GM19025 (cell line): ENCODE results near the gene VGLL4.
"Not testable (repeated sequence)": the region's sequence is repeated elsewhere in the genome, so short reads cannot be mapped to it uniquely, and the experiment has no call there.

Source experiments
- ATAC-seq: cut with Tn5 transposase; IDR thresholded peaks from one replicate; pipeline ENCODE4 v1.9.1; 2021; ENCODE audit warnings: mild to moderate bottlenecking, low read depth, moderate library complexity; ENCODE audit not compliant: unreplicated experiment

VGLL4 gene, protein sequence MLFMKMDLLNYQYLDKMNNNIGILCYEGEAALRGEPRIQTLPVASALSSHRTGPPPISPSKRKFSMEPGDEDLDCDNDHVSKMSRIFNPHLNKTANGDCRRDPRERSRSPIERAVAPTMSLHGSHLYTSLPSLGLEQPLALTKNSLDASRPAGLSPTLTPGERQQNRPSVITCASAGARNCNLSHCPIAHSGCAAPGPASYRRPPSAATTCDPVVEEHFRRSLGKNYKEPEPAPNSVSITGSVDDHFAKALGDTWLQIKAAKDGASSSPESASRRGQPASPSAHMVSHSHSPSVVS

DNA sequence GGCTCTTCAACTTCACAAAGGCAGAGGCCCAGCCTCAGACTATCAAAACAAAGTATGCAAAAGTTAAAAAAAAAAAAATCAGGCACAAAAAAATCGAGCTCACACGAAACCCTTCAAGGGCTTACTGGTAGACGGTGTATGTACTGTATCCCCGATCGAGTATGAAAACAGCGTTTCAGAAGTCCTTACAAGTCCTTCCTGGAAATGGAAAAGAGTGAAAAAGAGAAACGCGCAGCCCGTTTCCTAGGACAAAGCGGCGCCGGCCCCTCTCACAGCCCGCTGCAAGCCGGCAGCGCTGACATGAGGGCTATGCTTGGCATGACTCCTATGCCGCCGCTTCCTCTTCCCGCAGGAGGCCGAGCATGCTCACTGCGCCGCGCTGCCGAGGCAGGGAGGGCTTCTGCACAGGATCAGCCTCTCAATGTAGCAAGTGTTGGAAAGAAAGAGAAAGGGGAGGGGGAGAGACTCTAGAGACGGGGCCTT lies at the start of gene VGLL4:
TSS of gene VGLL4 (minus strand) at position 311 of the 483 bp plus-strand sequence. CDS start 397 bp downstream, outside the sequence.
- ATAC-seq = peak; percentile 52

DNA sequence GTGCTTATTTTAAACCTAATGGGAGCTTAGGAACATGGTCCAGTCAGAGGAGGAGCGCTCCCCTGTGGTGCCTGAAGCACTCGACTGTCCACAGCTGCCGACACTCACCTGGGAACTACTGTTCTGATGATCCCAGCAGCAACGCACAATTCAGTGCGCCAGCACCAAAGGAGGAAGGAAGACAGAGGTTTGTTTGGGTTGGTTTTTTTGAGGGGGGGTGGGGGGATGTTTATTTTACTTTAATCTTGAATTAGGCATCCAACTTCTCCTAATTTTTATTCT lies 48.8 kb upstream of the VGLL4 start:
- no peak for ATAC-seq

DNA sequence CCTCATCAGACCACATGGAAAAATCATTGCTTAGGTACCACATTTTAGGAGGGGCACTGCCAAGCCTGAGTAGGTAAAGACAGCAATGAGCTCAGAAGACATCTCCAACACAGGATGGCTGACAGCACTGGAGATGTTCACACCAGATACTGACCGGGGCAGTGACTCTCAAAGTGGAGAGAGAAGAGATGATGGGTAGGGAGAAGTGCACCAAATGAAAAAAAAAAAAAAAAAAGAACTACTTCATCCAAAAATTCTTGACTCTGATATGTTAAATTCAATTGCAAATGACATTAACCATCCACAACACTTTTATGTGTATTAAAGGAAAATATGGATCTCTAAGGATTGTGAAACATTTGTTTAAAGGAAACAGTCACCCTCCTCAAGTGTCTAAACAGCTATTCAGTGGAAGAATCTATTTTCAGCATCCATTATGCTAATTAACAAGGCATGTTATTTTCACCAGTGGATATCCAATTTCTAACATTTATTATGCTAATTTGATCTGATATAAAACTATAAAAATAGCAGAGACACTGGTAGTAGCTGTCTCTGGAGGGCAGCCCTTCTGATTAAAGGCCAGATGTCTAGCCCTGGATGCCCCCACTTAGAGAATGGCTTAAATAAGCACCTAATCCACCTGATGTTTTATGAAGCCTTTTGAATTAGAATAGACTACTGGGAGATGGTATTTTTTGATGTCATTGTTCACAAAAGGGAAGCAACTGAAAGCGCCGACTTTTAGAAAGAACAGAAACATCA lies 48.2 kb upstream of the VGLL4 start:
- no peak for ATAC-seq

DNA sequence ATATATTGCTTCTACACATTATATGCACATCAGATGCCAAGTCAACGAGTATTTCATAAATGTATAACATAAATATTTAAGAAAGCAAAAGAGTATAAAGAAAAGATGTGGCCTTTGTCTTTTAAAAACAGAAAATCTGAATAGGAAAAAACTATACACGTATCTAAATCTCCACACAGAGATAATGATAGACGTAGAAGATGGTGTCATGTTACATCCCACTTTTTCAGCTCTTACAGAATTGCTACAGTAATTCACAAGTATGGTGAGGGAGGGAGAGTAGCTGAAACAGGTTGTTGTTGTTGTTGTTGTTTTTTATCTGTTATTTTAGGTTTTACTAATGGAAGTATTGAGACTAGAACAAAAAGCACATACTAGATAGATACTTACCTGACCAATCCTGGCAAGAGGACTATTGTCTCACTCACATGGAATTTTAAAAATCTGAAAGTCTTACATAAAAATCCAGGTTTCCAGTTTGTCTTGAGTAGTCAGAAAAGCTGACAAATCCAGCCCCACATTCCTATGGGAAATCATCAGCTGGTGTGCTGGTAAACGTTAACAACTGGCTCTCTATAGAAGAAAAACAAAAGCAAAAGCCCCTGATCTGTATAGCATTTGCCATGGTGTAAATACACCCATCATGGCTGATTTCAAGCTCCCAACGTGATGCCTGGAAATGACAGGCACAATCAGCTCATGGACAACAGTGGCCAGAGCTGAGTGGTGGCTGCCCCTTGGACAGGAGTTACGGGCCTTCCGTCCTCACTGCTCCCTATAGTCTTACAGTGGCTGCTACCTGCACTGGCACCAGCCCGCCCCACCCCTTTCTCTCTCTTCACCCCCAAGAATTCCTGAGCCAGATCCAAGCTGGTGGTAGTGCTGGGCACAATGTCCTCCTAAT lies 47.4 kb upstream of the VGLL4 start:
- no peak for ATAC-seq

DNA sequence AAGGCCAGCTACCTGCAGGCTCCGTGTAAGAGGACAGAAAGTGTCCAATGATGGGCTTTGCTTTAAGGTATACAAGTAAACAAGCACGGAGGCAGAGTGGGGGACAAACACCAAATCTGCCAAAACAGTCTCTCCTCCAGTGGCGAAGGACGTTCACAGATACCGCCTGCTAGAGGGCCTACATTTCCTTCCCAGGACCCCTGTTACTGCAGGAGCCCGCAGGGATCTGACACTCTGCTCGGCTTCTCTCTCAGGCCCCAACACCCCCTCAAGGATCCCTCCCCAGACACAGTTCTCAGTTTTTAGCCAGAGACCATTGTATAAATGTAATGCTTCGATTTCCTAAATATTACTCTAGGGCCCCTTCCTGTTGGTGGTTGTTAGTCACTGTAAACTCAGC lies 46.0 kb upstream of the VGLL4 start:
- no peak for ATAC-seq

DNA sequence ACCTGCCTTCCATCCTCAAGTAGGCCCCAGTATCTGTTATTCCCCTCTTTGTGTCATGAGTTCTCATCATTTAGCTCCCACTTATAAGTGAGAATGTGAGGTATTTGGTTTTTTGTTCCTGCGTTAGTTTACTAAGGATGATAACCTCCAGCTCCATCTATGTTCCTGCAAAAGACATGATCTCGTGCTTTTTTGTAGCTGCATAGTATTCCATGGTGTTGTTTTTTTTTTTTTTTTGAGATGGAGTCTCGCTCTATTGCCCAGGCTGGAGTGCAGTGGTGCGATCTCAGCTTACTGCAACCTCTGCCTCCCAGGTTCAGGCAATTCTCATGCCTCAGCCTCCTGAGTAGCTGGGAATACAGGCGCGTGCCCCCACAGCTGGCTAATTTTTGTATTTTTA lies 41.3 kb upstream of the VGLL4 start:
- ATAC-seq = not testable (repeated sequence)

DNA sequence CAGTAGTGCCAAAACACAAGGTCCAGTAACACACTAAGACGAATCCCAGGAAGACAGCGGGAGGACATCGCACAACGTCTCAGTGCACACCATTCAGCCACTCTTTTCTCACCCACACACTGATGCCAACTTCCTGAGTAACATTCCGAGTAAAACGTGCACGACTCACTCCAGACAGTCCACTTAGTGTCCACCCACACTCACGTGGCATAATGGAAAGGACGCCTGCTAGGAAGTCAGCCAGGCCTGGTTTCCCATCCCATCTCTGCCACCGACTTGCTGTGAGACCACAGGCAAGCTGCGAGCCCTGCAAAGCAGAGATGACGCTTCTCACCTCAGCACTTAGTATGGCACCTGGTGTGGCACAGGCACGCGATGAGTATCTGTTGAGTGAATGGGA lies 36.8 kb upstream of the VGLL4 start:
- ATAC-seq = no peak

DNA sequence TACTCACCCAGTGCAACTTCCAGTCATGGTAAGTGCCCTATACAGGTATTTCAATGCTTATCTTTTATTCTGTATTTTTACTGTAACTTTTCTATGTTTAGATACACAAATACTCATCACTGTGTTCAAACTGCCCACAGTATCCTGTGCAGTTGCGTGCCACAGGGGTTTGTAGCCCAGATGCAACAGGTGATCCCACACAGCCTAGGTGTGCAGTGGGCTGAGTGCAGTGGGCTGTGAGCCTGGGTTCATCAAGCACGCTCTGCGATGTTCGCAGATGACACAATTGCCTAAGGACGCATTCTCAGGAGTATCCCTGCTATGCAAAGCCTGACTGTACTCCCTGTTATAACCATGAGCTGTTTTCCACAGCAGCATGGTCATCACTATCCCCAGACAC lies 36.2 kb upstream of the VGLL4 start:
- no peak for ATAC-seq

DNA sequence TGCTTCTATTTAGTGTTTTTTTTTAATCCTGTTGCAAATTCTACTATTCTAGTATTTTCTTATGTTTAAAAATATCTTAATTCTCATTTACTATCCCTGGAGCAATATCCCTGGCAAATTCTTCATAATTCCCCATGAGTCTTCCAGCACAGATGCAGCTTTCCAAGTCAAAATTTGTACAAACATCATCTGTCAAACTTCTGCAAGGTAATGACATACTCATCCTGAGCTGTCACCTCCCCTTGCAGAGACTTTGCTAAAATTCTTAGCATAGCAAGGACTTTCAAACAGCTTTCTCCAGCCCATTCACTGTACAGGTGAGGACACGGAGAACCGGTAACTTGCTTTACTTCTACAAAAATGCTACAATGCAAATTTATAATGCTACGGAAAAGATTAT lies 28.6 kb upstream of the VGLL4 start:
- no peak for ATAC-seq

DNA sequence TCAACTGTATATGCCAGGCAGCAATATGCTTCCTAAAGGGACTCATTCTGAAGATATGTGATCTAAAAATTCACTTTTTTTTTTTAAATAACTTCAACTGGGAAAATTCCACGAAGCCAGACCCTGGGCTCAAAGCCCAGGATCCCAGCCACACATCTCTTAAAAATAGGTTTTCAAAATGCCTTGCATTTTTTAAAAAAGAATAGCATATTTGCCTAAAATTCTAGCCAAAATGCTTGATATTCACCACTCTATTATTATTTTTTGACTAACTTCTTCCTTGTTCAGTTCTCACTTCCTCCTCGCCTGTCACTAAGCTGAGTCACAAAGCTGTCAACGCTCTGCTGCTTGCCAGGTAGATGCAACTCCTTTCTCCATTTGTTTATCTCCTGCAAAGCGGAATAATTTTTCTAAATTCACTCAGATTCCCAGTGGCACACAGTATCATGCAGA lies 28.0 kb upstream of the VGLL4 start:
- ATAC-seq = no peak

DNA sequence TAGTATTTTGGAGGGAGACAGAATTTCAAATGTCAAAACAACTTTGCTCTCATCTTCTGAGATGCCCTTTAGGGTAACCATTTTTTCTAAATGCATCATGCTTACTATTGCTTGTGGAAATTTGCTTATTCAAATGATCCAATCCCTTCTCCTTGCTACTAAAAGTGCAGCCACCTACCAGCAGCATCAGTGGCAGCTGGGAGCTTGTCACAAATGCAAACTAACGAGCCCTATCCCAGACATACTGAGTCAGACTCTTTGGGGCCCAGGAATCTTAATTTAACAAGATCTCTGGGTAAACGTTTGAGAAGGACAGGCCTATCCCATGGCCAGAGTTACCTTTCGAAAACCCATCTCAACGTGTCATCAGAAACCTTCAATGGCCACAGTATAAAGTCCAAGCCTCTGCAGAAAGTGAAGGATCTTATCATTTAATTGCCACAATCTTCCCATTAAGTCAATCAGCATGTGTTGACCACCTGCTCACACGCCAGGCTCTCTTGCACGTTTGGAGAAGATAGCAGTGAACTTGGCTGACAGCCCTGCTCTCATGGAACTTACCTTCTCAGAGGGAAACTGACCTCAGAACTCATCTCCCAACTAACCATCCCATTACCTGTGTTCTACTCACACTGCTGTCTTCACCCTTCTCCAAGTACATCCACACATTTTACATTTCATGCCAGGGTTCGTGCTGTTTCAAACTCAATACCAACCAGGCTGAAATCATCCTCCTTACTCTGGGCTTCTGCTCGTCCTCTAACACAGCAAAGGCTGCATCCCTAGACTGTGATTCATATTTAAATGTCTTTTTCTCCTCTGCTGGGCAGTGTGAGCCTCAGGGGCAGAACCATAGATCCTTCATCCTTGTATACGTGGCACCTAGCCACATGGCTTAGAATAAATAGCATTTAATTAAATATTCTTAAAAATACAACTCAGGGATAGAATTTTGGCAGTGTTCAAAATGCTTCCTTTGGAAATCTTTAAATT lies 24.8 kb upstream of the VGLL4 start:
- no peak for ATAC-seq

DNA sequence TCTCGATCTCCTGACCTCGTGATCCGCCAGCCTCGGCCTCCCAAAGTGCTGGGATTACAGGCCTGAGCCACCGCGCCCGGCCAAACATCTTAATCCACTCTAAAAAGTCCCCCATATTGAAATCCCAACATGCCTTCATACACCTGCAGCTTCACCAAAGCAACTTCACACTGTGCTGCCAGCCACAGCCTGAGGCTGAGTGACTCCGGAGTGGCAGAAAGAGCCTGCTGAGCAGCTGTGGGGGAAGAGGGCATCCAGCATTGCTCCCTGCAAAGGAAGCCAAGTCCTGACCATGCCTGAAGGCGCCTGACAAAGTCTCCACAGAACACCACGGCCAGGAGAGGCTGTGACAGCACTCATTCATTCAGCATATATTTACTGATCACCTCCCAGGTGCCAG lies 21.6 kb upstream of the VGLL4 start:
- no peak for ATAC-seq

DNA sequence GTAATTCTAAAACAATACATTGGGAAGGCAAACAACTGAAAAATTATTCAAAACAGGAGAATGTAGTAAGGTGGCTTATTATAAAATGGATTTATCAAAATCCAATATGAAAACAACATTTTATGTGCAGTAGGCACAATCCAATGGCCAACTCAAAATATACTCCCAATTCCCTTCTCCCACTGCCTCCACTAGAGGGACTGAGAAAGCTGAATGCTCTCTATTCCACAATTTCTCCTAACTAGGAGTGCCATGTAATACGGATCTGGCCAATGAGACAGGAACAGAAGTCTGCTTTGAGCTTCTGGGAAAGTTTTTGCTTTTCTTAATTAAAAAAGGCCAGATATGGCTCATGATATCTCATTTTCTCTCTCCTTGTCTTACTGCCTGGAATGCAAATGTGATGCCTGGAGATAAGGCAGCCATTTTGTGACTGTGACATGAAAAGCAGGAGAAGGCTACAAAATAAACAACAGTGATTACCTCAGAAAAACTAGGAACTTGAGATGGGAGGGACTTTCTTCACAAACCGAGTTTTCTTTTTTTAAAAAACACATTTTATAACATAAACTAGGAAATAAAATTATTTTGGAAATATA lies 18.8 kb upstream of the VGLL4 start:
- ATAC-seq = no peak

DNA sequence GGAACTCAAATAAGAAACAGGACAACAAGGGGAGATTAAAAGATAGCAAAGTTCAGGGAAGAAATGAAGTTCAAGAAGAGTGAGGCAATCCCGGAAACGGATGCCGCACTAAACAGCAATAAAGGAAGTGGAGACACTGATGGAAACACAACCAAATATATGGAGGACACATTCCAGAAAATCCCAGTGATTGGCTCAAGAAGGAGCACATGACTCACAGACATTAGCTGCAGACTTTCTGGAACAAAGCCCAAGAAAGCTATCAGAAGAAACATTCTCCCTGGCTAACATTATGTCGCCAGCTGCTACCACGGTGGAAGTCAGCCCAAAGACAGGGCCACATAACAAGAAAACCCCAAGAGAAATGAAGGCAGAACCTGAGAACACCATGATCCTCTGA lies 18.1 kb upstream of the VGLL4 start:
- ATAC-seq = no peak

DNA sequence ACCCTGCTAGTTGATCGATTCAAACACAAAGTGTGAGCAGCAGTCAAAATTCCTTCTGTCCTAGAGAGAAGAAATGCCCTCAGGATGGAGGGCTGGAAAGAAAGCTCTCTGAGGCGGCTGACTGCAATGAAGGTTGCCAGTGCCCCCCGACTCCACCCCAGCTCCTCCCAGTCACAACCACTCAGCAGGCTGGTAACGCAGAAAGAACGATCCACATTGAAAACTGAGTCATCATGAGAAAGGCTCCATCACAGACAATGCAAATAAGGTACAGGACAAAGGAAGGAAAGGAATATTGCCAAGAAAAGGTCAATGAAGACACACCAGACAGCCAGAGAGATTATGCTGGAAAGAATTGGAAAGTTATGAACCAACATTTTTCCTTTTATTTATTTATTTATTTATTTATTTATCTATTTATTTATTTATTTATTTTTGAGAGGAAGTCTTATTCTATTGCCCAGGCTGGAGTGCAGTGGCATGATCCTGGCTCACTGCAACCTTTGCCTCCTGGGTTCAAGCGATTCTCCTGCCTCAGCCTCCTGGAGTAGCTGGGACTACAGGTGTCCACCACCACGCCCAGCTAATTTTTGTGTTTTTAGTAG lies 17.4 kb upstream of the VGLL4 start:
- ATAC-seq = no peak

DNA sequence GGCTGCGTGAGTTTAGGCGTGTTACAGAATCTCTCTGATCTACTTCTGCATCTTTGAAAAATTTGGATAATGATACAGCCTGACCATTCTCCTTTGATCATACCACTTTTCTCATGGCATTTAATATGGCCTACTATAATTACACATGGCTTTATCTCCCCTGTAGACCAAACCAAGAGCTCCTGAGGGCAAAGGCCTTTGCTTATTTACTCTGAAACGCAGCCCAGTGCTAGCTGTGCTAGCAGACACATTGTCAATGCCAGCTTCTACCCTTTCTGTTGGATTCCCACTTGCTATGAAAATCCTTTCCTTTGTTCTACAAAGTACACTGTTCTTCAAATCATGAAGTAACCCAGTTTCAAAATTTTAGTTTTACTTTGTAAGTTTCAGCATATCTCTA lies 16.5 kb upstream of the VGLL4 start:
- ATAC-seq = no peak

DNA sequence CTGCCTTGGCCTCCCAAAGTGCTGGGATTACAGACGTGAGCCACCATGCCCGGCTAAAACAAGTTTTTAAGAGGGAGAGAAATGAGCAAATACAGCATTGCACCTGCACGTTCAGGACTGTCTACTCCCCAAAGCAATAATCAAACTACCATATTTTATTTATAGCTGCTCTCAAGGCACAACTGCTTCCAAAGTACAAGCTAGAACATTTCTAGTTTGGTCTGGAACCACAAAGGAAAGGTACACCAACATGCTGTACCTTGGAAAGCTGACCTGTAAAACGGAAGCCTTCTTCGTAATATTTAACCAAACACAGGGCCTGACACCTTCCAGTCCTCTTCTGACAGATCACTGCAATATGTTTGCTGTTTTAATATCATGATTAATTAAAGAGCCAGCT lies 14.5 kb upstream of the VGLL4 start:
- no peak for ATAC-seq

DNA sequence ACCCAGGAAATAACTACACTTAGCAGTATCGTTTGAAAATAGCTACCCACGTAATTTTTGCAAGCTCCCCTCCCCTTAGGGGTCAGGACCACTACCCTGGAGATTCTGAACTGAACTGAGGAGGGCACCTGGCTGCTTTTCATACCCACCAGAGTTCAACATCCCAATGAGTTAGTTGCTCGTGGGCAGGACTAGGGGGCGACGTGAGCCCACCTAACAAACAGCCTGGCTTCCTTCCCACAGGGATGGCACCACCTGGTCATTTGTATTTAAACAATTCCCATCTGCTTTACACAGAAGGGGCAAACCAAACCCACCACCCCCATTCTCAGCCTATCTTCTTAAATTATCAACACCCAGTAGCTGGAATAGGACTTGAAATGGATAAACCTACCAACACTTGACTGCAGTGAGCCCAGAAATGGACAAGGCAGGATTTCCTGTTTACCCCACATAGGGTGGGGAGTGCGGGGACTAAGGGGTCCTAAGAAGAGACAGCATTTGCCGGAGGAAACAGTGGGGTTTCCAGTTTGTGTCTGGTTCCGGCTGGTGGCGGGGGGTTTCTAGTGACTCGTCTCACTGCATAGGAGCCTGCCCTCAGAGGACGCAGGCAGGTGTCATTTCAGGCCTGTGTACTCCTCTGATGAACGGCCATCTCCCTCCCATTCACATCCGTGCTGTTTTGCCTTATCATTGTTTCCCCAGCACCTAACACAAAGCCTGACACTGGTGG lies 11.6 kb upstream of the VGLL4 start:
- no peak for ATAC-seq
